Fibroblast of villous mesenchyme (primary cell): ENCODE measurements around the gene KCNJ10. TPM values are rescaled to one million over a fixed set of nuclear protein-coding genes. Genes with fewer than 3 reads are reported as not detected.

Source experiments
- DNase-seq: peaks from one replicate; pipeline ENCODE4 v3.0.0-alpha.2; 2010; ENCODE audit warnings: low read depth
- H3K4me3 ChIP-seq: 2 replicates; pipeline ENCODE4 v1.5.1; 2011; ENCODE audit warnings: low read depth, mild to moderate bottlenecking, low read length
- CTCF ChIP-seq: IDR thresholded peaks from 2 replicates; pipeline ENCODE4 v1.5.1; 2012; ENCODE audit warnings: low read depth, mild to moderate bottlenecking, low read length; ENCODE audit not compliant: insufficient read depth
- total RNA-seq: library from RNA; depleted of rRNA; stranded (reverse); fragments of >200 nt; gene quantifications from 2 replicates; pipeline ENCODE4 v1.2.3, GENCODE V29; 2012

The KCNJ10 gene
- total RNA-seq, 1 donor: not detected

- H3K4me3 ChIP-seq: no peak overlapping the region
- no peak for TF ChIP-seq CTCF
- no peak for DNase-seq
These were observed 24.8 kb upstream of the KCNJ10 start for GRCh38 chr1:160094806-160095205.

- H3K4me3 ChIP-seq: no peak overlapping the region
- DNase-seq: no peak
- no peak for TF ChIP-seq CTCF
These were observed 24.3 kb upstream of the KCNJ10 start for GRCh38 chr1:160094291-160094625.

- TF ChIP-seq CTCF: no peak
- no peak for DNase-seq
- H3K4me3 ChIP-seq: no peak overlapping the region
These were observed 23.8 kb upstream of the KCNJ10 start for GRCh38 chr1:160093624-160094290.

GRCh38 chr1:160093069-160093395 lies 23.1 kb upstream of the KCNJ10 start:
- H3K4me3 ChIP-seq: no peak overlapping the region
- DNase-seq: no peak
- TF ChIP-seq CTCF: no peak

GRCh38 chr1:160092366-160093068 lies 22.6 kb upstream of the KCNJ10 start:
- no peak for DNase-seq
- no peak for TF ChIP-seq CTCF

GRCh38 chr1:160091666-160092223 lies 21.8 kb upstream of the KCNJ10 start:
- DNase-seq: no peak
- no peak overlapping the region for H3K4me3 ChIP-seq
- no peak for TF ChIP-seq CTCF

More at GRCh38 chr1:160092366-160093068, 22.6 kb upstream of the KCNJ10 start:
- no peak overlapping the region for H3K4me3 ChIP-seq
